ENCODE results near the gene P2RX1.
"Not testable (repeated sequence)": the region's sequence is repeated elsewhere in the genome, so short reads cannot be mapped to it uniquely, and the experiment has no call there.

Gene P2RX1

DNA sequence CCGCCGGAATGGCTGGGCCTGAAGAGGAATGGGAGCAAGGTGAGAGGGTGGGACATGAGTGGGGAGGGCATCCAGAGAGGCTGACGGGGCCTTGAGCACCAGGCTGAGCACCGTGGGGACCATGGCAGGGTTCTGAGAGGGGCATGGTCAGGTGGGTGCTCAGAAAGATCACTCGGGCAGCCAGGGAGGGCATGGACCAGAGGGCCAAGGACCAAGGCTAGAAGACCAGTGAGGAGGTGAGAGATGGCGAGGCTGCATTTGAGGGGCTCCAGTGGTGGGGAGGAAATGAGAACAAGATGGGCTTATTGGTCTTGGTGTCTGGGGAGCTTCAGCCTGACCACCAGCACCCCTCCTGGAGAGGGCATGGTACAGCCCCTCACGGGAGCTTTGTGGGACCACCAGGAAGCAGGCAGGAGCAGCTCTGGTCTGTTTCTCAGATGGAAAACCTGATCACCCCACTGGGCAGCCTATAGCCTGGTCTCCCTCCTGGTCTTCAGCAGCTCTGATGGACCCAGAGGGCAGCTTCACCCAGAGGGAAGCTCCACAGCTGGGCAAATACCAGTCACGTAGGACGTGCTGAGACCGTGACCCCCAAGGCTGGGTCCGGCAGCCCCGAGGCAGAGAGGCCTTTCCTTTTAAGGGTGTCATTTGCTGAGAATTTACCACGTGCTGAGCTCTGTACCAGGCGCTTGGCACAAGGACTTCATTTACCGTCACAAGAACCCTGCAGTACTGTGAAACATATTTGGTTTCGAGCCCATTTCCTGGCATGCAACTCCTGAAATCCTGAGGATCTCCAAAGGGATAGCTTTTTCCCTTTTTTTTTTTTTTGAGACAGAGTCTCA is 58.8 kb downstream of the P2RX1 start:
- DNase-seq (ENCODE audit: low spot score), result no peak

GRCh38 chr17:3854204-3854603 is 62.1 kb downstream of the P2RX1 start:
- DNase-seq (ENCODE audit: low spot score), result not testable (repeated sequence)

- no peak for DNase-seq (ENCODE audit: low spot score)
Measured at GRCh38 chr17:3852561-3852960, 63.7 kb downstream of the P2RX1 start.

DNA sequence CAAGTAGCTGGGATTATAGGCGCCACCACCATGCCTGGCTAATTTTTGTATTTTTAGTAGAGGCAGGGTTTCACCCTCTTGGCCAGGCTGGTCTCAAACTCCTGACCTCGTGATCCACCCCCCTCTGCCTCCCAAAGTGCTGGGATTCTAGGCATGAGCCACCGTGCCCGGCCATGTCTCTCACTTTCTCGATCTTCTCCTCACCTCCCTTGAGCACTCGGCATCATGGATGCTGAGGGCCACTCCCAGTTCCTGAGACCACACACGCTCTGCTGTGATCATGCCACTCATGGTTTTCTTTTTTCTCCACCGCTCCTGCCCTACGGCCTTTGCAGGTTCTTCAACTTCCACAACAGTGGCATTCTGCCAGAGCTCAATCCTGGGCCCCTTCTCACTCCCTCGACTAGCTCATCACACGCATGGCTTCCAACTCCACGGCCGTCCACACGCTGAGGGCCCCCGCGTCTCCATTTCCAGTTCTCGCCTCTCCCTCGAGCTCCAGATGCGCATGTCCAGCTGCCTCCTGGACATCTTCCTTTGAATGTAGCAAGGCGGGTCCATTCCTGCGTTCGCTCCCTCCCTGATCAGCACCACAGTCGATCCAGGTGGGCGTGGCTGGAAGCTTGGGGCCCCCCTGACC is 64.7 kb downstream of the P2RX1 start:
- DNase-seq (ENCODE audit: low spot score), result no peak

- DNase-seq (ENCODE audit: low spot score), result no peak
Measured at GRCh38 chr17:3848229-3848835, 67.9 kb downstream of the P2RX1 start.

GRCh38 chr17:3847165-3847670 is 69.0 kb downstream of the P2RX1 start:
- no peak for DNase-seq (ENCODE audit: low spot score)
